Measurements from ENCODE around the gene SEPTIN8. TPM values are rescaled to one million over a fixed set of nuclear protein-coding genes. Genes with fewer than 3 reads are reported as not detected.

SEPTIN8 gene
- polyA plus RNA-seq, 1 of the 3 experiments (the other 2 are of a cell fraction): 54.9 TPM

DNA sequence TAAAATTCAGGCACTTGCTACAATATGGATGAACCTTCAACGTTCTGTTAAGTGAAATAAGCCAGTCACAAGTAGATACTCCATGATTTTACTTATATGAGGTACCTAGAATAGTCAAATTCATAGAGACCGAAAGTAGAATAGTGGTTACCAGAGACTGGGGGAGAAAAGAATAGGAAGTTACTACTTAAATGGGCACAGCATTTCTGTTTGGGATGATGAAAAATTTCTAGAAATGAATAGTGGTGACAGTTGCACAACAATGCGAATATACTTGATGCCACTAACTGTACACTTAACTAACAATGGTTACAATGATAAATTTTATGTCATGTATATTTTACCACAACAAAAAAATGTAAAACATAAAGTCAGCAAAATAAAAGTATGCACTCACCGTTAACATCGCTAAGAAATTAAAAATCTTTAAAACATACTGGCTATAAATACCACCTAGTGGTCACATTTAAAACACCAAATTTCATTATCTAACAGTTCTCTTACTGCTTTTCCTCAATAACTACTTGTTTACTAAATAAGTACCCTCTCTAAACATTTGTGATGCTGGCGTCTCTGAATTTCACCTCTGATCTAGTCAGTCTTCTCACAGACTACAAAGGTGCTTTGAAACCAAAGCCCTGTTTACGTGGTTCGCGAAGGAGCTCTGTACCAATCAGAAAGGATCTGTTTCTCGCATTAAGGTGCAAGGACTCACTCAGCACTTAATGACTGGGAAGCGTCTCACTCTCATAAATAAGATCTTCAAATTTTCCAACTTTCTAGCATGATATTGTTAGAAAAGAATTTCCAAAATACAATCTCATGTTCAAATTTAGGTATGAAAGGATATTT, 62.4 kb downstream of the SEPTIN8 start:
- 83% methylated on average over 11 of the region's 11 CpGs for WGBS (ENCODE audit: low lambda C conversion rate)
- ChIA-PET POLR2A (no interaction called here), CTCF (interaction anchor here (0.6 to 2.3 kb wide), 16 partner anchors 9 to 188 kb away, joined by 3 to 20 read pairs (median 3); partner anchors contain the start of gene IL4)
- TF ChIP-seq TAF1 (IDR thresholded peaks at IDR 0.05; ENCODE audit: borderline replicate concordance, low read depth, low read length) (no peak), MEF2A (IDR thresholded peaks at IDR 0.05; ENCODE audit: borderline replicate concordance, low read depth) (no peak), JUND (IDR thresholded peaks at IDR 0.05) (no peak), GATA2 (CRISPR knock-in tag; IDR thresholded peaks at IDR 0.05) (no peak), EP300 (IDR thresholded peaks at IDR 0.05; ENCODE audit: borderline replicate concordance in 1 of 2, low read depth in 1 of 2, low read length in 1 of 2) (no peak), RAD21 (IDR thresholded peaks at IDR 0.05; ENCODE audit: low read length) (peak; percentile 40), SMC3 (IDR thresholded peaks at IDR 0.05; ENCODE audit: low read depth, low read length) (peak; percentile 12; the same call in 1 of the 2 replicates), RFX5 (IDR thresholded peaks at IDR 0.05; ENCODE audit: low read length) (no peak), MXI1 (IDR thresholded peaks at IDR 0.05; ENCODE audit: low read depth, low read length) (no peak), CHD2 (IDR thresholded peaks at IDR 0.05; ENCODE audit: low read length, partially characterized antibody) (no peak), RXRA (IDR thresholded peaks at IDR 0.05; ENCODE audit: borderline replicate concordance, low read depth) (no peak), YY1 (IDR thresholded peaks at IDR 0.05; ENCODE audit: low read depth) (no peak)
- TF ChIP-seq, protein P1, sequence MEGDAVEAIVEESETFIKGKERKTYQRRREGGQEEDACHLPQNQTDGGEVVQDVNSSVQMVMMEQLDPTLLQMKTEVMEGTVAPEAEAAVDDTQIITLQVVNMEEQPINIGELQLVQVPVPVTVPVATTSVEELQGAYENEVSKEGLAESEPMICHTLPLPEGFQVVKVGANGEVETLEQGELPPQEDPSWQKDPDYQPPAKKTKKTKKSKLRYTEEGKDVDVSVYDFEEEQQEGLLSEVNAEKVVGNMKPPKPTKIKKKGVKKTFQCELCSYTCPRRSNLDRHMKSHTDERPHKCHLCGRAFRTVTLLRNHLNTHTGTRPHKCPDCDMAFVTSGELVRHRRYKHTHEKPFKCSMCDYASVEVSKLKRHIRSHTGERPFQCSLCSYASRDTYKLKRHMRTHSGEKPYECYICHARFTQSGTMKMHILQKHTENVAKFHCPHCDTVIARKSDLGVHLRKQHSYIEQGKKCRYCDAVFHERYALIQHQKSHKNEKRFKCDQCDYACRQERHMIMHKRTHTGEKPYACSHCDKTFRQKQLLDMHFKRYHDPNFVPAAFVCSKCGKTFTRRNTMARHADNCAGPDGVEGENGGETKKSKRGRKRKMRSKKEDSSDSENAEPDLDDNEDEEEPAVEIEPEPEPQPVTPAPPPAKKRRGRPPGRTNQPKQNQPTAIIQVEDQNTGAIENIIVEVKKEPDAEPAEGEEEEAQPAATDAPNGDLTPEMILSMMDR (IDR thresholded peaks at IDR 0.05): peak; percentile 69
- TF ChIP-seq, protein P2, sequence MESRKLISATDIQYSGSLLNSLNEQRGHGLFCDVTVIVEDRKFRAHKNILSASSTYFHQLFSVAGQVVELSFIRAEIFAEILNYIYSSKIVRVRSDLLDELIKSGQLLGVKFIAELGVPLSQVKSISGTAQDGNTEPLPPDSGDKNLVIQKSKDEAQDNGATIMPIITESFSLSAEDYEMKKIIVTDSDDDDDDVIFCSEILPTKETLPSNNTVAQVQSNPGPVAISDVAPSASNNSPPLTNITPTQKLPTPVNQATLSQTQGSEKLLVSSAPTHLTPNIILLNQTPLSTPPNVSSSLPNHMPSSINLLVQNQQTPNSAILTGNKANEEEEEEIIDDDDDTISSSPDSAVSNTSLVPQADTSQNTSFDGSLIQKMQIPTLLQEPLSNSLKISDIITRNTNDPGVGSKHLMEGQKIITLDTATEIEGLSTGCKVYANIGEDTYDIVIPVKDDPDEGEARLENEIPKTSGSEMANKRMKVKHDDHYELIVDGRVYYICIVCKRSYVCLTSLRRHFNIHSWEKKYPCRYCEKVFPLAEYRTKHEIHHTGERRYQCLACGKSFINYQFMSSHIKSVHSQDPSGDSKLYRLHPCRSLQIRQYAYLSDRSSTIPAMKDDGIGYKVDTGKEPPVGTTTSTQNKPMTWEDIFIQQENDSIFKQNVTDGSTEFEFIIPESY (IDR thresholded peaks at IDR 0.05; ENCODE audit: borderline replicate concordance, low read depth): no peak
- TF ChIP-seq, protein P3, sequence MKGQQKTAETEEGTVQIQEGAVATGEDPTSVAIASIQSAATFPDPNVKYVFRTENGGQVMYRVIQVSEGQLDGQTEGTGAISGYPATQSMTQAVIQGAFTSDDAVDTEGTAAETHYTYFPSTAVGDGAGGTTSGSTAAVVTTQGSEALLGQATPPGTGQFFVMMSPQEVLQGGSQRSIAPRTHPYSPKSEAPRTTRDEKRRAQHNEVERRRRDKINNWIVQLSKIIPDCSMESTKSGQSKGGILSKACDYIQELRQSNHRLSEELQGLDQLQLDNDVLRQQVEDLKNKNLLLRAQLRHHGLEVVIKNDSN (IDR thresholded peaks at IDR 0.05; ENCODE audit: borderline replicate concordance, low read depth): no peak
- TF ChIP-seq, protein P4, sequence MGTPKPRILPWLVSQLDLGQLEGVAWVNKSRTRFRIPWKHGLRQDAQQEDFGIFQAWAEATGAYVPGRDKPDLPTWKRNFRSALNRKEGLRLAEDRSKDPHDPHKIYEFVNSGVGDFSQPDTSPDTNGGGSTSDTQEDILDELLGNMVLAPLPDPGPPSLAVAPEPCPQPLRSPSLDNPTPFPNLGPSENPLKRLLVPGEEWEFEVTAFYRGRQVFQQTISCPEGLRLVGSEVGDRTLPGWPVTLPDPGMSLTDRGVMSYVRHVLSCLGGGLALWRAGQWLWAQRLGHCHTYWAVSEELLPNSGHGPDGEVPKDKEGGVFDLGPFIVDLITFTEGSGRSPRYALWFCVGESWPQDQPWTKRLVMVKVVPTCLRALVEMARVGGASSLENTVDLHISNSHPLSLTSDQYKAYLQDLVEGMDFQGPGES (IDR thresholded peaks at IDR 0.05; ENCODE audit: low read depth, low read length): no peak
- Histone ChIP-seq H3K27me3 (ENCODE audit: insufficient read depth) (no peaks in the 10 kb centered on the region), H3K9me3 (no peaks in the 10 kb centered on the region), H3K9ac (no peak overlapping the region), H2AFZ (ENCODE audit: low read depth) (no peak overlapping the region), H3K36me3 (replicated peaks in 1 of 2; ENCODE audit: control insufficient read depth in 1 of 2, insufficient read depth in 2 of 2, low read length in 1 of 2) (peaks cover 21 to 32% of the 10 kb centered on the region in 2 experiments), H4K20me1 (ENCODE audit: insufficient read depth) (no peaks in the 10 kb centered on the region), H3K27ac (ENCODE audit: low read depth in 2 of 2, low read length in 1 of 2) (no peak overlapping the region), H3K9me2 (no peaks in the 10 kb centered on the region), H3K4me2 (no peak overlapping the region), H3K4me1 (ENCODE audit: control insufficient read depth in 1 of 2, insufficient read depth in 2 of 2, low read depth in 1 of 2, low read length in 1 of 2) (no peaks in the 10 kb centered on the region), H3K79me2 (ENCODE audit: insufficient read depth) (no peaks in the 10 kb centered on the region), H3F3A (replicated peaks; ENCODE audit: insufficient read depth) (peaks cover 10% of the 10 kb centered on the region), H3K4me3 (ENCODE audit: low read depth in 2 of 2, low read length in 1 of 2) (no peak overlapping the region)
- DNase-seq: no peak
